BJ (cell line): ENCODE data around the gene RAB40C. TPM values are rescaled to one million over a fixed set of nuclear protein-coding genes. Genes with fewer than 3 reads are reported as not detected.

Experiments used
- CTCF ChIA-PET: fragments of 350-600 bp; formaldehyde crosslinking; extraction: SDS; loops from one replicate; lab custom pipeline; 2021; ENCODE audit warnings: antibody characterized with exemption, inconsistent platforms; lab: Yijun Ruan, JAX
- POLR2A ChIA-PET: fragments of 300-600 bp; sonication (Branson Sonifier 250); formaldehyde crosslinking; extraction: SDS; loops from one replicate; lab custom pipeline; 2021; ENCODE audit warnings: antibody characterized with exemption; lab: Charles Lee
- DNase-seq: peaks from one replicate; pipeline ENCODE4 v3.0.0-alpha.2; 2011; ENCODE audit warnings: low read depth
- H3K27me3 ChIP-seq: 2 replicates; pipeline ENCODE4 v1.6.0; 2011; ENCODE audit warnings: low read length; ENCODE audit not compliant: control insufficient read depth, insufficient read depth
- H3K36me3 ChIP-seq: 2 replicates; pipeline ENCODE4 v1.5.1; 2011; ENCODE audit warnings: low read length; ENCODE audit not compliant: control insufficient read depth, insufficient read depth
- H3K4me3 ChIP-seq: 2 replicates; pipeline ENCODE4 v1.5.1; 2011; ENCODE audit warnings: low read depth, mild to moderate bottlenecking, control low read depth, low read length
- CTCF ChIP-seq: IDR thresholded peaks from 2 replicates; pipeline ENCODE4 v1.5.1; 2011; ENCODE audit warnings: low read depth, mild to moderate bottlenecking, control low read depth, inconsistent platforms, low read length, moderate library complexity; ENCODE audit not compliant: insufficient read depth
- polyA plus RNA-seq: library from polyadenylated mRNA; depleted of rRNA; stranded (reverse); fragments of >200 nt; gene quantifications from 2 replicates; pipeline ENCODE4 v1.2.3, GENCODE V29; 2011

The RAB40C gene
- polyA plus RNA-seq, 1 experiment = 7.6 TPM

GRCh38 chr16:606656-607307, 16.9 kb downstream of the RAB40C start:
- ChIA-PET CTCF (no interaction called here), POLR2A (no interaction called here)
- TF ChIP-seq CTCF = no peak
- H3K36me3 ChIP-seq = peaks cover 1% of the 10 kb centered on the region; the same call in 1 of the 2 replicates
- DNase-seq = no peak
- no peak overlapping the region for H3K4me3 ChIP-seq
- no peaks in the 10 kb centered on the region for H3K27me3 ChIP-seq

GRCh38 chr16:608019-608418, 18.2 kb downstream of the RAB40C start:
- CTCF ChIA-PET = no interaction called here
- Histone ChIP-seq H3K4me3 (no peak overlapping the region), H3K36me3 (peaks cover 1% of the 10 kb centered on the region; the same call in 1 of the 2 replicates), H3K27me3 (no peaks in the 10 kb centered on the region)
- TF ChIP-seq CTCF = no peak
- POLR2A ChIA-PET = no interaction called here
- DNase-seq = no peak

- Histone ChIP-seq H3K27me3 (no peaks in the 10 kb centered on the region), H3K4me3 (no peak overlapping the region), H3K36me3 (peaks cover 1% of the 10 kb centered on the region; the same call in 1 of the 2 replicates)
- ChIA-PET CTCF (interaction anchor here (0.6 to 1.0 kb wide), 2 partner anchors 17 to 209 kb away, joined by 3 read pairs; no protein-coding TSS in a partner anchor), POLR2A (no interaction called here)
- no peak for DNase-seq
- TF ChIP-seq CTCF = no peak
These were observed 19.4 kb downstream of the RAB40C start for GRCh38 chr16:609316-609715.

GRCh38 chr16:609984-610383, 20.1 kb downstream of the RAB40C start:
- CTCF ChIA-PET = interaction anchor here (1.0 kb wide), 1 partner anchor 17 kb away, joined by 3 read pairs; no protein-coding TSS in a partner anchor
- no peak for DNase-seq
- POLR2A ChIA-PET = no interaction called here

More at GRCh38 chr16:609984-610383, 20.1 kb downstream of the RAB40C start:
- H3K4me3 ChIP-seq = no peak overlapping the region
- TF ChIP-seq CTCF = no peak
- H3K27me3 ChIP-seq = no peaks in the 10 kb centered on the region
- H3K36me3 ChIP-seq = peaks cover 1% of the 10 kb centered on the region; the same call in 1 of the 2 replicates
